GM12878 (cell line): ENCODE measurements around the gene LRRC8B. TPM values are rescaled to one million over a fixed set of nuclear protein-coding genes. Genes with fewer than 3 reads are reported as not detected.

ENCODE experiments used
- ATAC-seq: fragments of 200-7000 bp; cut with Tn5 transposase; 3 replicates; pipeline ENCODE4 v1.9.1; 2020; ENCODE audit warnings: mild to moderate bottlenecking, moderate library complexity
- BruUV-seq: library from RNA; stranded (reverse); fragments of 400-500 nt; replicated peaks from 2 replicates; lab custom pipeline; 2021; lab: Mats Ljungman, UMichigan
- CTCF ChIA-PET: fragments of 300-600 bp; sonication (Branson Sonifier 250); formaldehyde crosslinking; extraction: SDS; loops from one replicate; lab custom pipeline; 2021; ENCODE audit warnings: inconsistent platforms; lab: Yijun Ruan, JAX
- POLR2A ChIA-PET: fragments of 350-600 bp; formaldehyde crosslinking; extraction: SDS; loops from one replicate; lab custom pipeline; 2021; ENCODE audit warnings: inconsistent platforms; lab: Charles Lee
- RAD21 ChIA-PET: fragments of 300-600 bp; sonication (Branson Sonifier 250); formaldehyde crosslinking; loops from one replicate; lab custom pipeline; 2023; ENCODE audit warnings: antibody characterized with exemption; ENCODE audit not compliant: unreplicated experiment; lab: Charles Lee
- SMC1A ChIA-PET: fragments of 300-600 bp; sonication (Branson Sonifier 250); formaldehyde crosslinking; loops from one replicate; lab custom pipeline; 2023; ENCODE audit not compliant: unreplicated experiment, uncharacterized antibody; lab: Charles Lee
- DNase-seq: peaks from one replicate; pipeline ENCODE4 v3.0.0-alpha.2; 2011; ENCODE audit warnings: low read depth, low spot score
- FAIRE-seq: peaks from 3 replicates; lab custom pipeline; 2011; peaks lifted over from hg19 to GRCh38; lab: Jason Lieb, UNC
- H2AFZ ChIP-seq: 2 replicates; pipeline ENCODE4 v1.6.0; 2011; ENCODE audit warnings: low read depth, low read length, control low read depth; ENCODE audit not compliant: control insufficient read depth
- H3K27ac ChIP-seq: 2 replicates; pipeline ENCODE4 v1.5.1; 2011; ENCODE audit warnings: control low read depth; ENCODE audit not compliant: control insufficient read depth, insufficient read depth
- H3K27me3 ChIP-seq, 2 experiments: replicated peaks in 1 of 2; 2 replicates each; pipeline versions ENCODE4 v1.6.0 to v1.6.1; 2011; ENCODE audit warnings: low read length in 1 of 2; ENCODE audit not compliant: control insufficient read depth in 2 of 2, insufficient read depth in 2 of 2
- H3K36me3 ChIP-seq, 2 experiments: 2 replicates each; pipeline ENCODE4 v1.5.1; 2011; ENCODE audit warnings: low read length in 1 of 2; ENCODE audit not compliant: control insufficient read depth in 2 of 2, insufficient read depth in 2 of 2
- H3K4me1 ChIP-seq: 2 replicates; pipeline ENCODE4 v1.6.1; 2011; ENCODE audit warnings: mild to moderate bottlenecking, low read length, moderate library complexity, mixed read lengths; ENCODE audit not compliant: control insufficient read depth, insufficient read depth
- H3K4me2 ChIP-seq: 2 replicates; pipeline ENCODE4 v1.6.0; 2011; ENCODE audit warnings: control low read depth; ENCODE audit not compliant: control insufficient read depth, insufficient read depth
- H3K4me3 ChIP-seq: fragments of 200-600 bp; sonication (generic); 2 replicates; pipeline ENCODE4 v1.5.1; 2016
- H3K79me2 ChIP-seq: 2 replicates; pipeline ENCODE4 v1.6.0; 2011; ENCODE audit warnings: low read length; ENCODE audit not compliant: control insufficient read depth, insufficient read depth
- H3K9ac ChIP-seq: 2 replicates; pipeline ENCODE4 v1.8.0; 2011; ENCODE audit warnings: low read length, control low read depth, mixed read lengths; ENCODE audit not compliant: control insufficient read depth, insufficient read depth
- H3K9me3 ChIP-seq: replicated peaks from 3 replicates; pipeline ENCODE4 v1.5.1; 2011; ENCODE audit warnings: mild to moderate bottlenecking, low read length; ENCODE audit not compliant: control insufficient read depth, insufficient read depth
- H4K20me1 ChIP-seq: 2 replicates; pipeline ENCODE4 v1.6.0; 2011; ENCODE audit not compliant: control insufficient read depth, insufficient read depth
- BCLAF1 ChIP-seq: fragments of 450-650 bp; IDR thresholded peaks from 2 replicates; pipeline ENCODE4 v1.6.1; 2017; ENCODE audit warnings: antibody characterized with exemption, mild to moderate bottlenecking, moderate library complexity
- CREM ChIP-seq: IDR thresholded peaks from 2 replicates; pipeline ENCODE4 v1.6.1; 2014; ENCODE audit warnings: antibody characterized with exemption, low read depth
- HDGF ChIP-seq: fragments of 450-650 bp; IDR thresholded peaks from 2 replicates; pipeline ENCODE4 v1.6.1; 2016; ENCODE audit warnings: antibody characterized with exemption
- MYB ChIP-seq: fragments of 150-350 bp; IDR thresholded peaks from 2 replicates; pipeline ENCODE4 v1.6.1; 2014; ENCODE audit warnings: mild to moderate bottlenecking, low read depth, low read length, borderline replicate concordance
- SIX5 ChIP-seq: IDR thresholded peaks from 2 replicates; pipeline ENCODE4 v1.6.1; 2011; ENCODE audit warnings: mild to moderate bottlenecking, low read depth, low read length, moderate library complexity; ENCODE audit not compliant: severe bottlenecking
- SMAD5 ChIP-seq: IDR thresholded peaks from 2 replicates; pipeline ENCODE4 v1.6.1; 2016; ENCODE audit warnings: antibody characterized with exemption, low read depth
- TCF7 ChIP-seq: IDR thresholded peaks from 2 replicates; pipeline ENCODE4 v1.6.1; 2014; ENCODE audit warnings: antibody characterized with exemption, borderline replicate concordance
- WGBS: methylation state at CpG from one replicate; pipeline ENCODE4 v1.1.6; 2016; ENCODE audit warnings: low lambda C conversion rate; ENCODE audit not compliant: insufficient replicate concordance, insufficient coverage; ENCODE audit errors: missing lambda C conversion rate; 5-methylcytosine and 5-hydroxymethylcytosine counted together
- in situ Hi-C: fragments of 300-500 bp; cut with MboI; formaldehyde crosslinking; loops from 9 replicates; pipeline ENCODE4 v1.14.3; 2018; ENCODE audit warnings: mixed read lengths
- intact Hi-C: fragments of 100-400 bp; cut with micrococcal nuclease; formaldehyde crosslinking; loops from one replicate; pipeline ENCODE4 v1.14.2; 2022; ENCODE audit not compliant: unreplicated experiment
- polyA plus RNA-seq, 11 experiments: library from polyadenylated mRNA; depleted of rRNA in 4 of 11; unstranded in 6 of 11; stranded (reverse) in 5 of 11; fragments of >200 nt; fragmentation: Nextera tagmentation in 4 of 11; fragmentation: Illumina TruSeq in 1 of 11; extraction: Ambion mirVana in 4 of 11; extraction: Trizol in 1 of 11; gene quantifications; 1 replicate in 1 of 11; 2 replicates in 10 of 11; pipeline versions ENCODE4 v1.2.1 to v1.2.3, GENCODE V29; 2011 to 2016; ENCODE audit warnings: inconsistent platforms in 2 of 11, missing spikeins in 2 of 11, low read depth in 1 of 11
- total RNA-seq, 4 experiments: library from RNA; depleted of rRNA in 3 of 4; stranded (reverse); fragments of >200 nt in 3 of 4; fragmentation: Illumina TruSeq in 1 of 4; extraction: Trizol in 1 of 4; gene quantifications; 2 replicates each; pipeline versions ENCODE4 v1.2.1 to v1.2.3, GENCODE V29; 2013 to 2021
- TF ChIP-seq, protein P1 (sequence below): IDR thresholded peaks from 2 replicates; pipeline ENCODE4 v1.6.1; 2012; ENCODE audit warnings: low read depth, low read length, improper control_type of control experiment

The LRRC8B gene
- total and polyA plus RNA-seq, 10 of the 15 experiments (the other 5 are each of a cell fraction or from before 2014, with no cell fraction given) = 1.3 to 9.2 (median 5.4) TPM

- ChIA-PET POLR2A (no interaction called here), SMC1A (interaction anchor here (1.4 to 1.5 kb wide), 2 partner anchors 12 to 24 kb away, joined by 3 to 4 read pairs; no protein-coding TSS in a partner anchor), RAD21 (no interaction called here), CTCF (interaction anchor here (1.0 kb wide), 2 partner anchors 68 to 174 kb away, joined by 4 to 5 read pairs; no protein-coding TSS in a partner anchor)
- no peak overlapping the region for H3K27ac ChIP-seq
- no peaks in the 10 kb centered on the region for H3K9me3 ChIP-seq
- intact Hi-C loops = no loop called here
- no peak overlapping the region for H3K9ac ChIP-seq
- TF ChIP-seq, protein P1, sequence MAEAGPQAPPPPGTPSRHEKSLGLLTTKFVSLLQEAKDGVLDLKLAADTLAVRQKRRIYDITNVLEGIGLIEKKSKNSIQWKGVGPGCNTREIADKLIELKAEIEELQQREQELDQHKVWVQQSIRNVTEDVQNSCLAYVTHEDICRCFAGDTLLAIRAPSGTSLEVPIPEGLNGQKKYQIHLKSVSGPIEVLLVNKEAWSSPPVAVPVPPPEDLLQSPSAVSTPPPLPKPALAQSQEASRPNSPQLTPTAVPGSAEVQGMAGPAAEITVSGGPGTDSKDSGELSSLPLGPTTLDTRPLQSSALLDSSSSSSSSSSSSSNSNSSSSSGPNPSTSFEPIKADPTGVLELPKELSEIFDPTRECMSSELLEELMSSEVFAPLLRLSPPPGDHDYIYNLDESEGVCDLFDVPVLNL = no peak
- TF ChIP-seq BCLAF1 (no peak), SMAD5 (no peak), SIX5 (no peak), TCF7 (no peak), MYB (no peak), HDGF (no peak), CREM (no peak)
- H3K4me3 ChIP-seq = no peak overlapping the region
- peaks cover 2 to 4% of the 10 kb centered on the region in 2 experiments for H3K36me3 ChIP-seq
- in situ Hi-C loops = no loop called here
- no TSS peak for BruUV-seq
- peaks cover 6% of the 10 kb centered on the region for H3K4me1 ChIP-seq
- ATAC-seq = no peak
- 95% methylated on average over 1 of the region's 1 CpG for WGBS
- H3K4me2 ChIP-seq = no peak overlapping the region
- H3K27me3 ChIP-seq = no peaks in the 10 kb centered on the region
- no peak overlapping the region for H2AFZ ChIP-seq
- H4K20me1 ChIP-seq = no peaks in the 10 kb centered on the region
- DNase-seq = no peak
- FAIRE-seq = no peak
- no peaks in the 10 kb centered on the region for H3K79me2 ChIP-seq
These were observed 63.9 kb downstream of the LRRC8B start for GRCh38 chr1:89588480-89588879.
